ENCODE results near the gene VPS35L.

GRCh38 chr16:19662351-19662750 lies 106.8 kb downstream of the VPS35L start:
- TF ChIP-seq CTCF (conservative IDR thresholded peaks at IDR 0.05; ENCODE audit: low read depth, low read length) = no peak
- TF ChIP-seq EZH2 (IDR thresholded peaks at IDR 0.05; ENCODE audit: borderline replicate concordance, low read depth, low read length, poor library complexity, severe bottlenecking) = no peak

All from A673 (cell line).